Activated T-helper 1 cell treated with anti-CD3 and anti-CD28 coated beads, Interleukin-12 subunit alpha, Interleukin-12 subunit beta, Interleukin-2, Interleukin-4 antibody, amounts not matched to agents 30 ng/mL and 10 ng/mL and 1 ng/mL, durations not matched to agents 14 hours and 24 hours and 36 hours (primary cell): ENCODE data around the gene LAGE3. TPM values are rescaled to one million over a fixed set of nuclear protein-coding genes. Genes with fewer than 3 reads are reported as not detected.
A peak's percentile ranks its signal among the peaks of the same experiment; 100 is the strongest.

Experiments used
- DNase-seq: peaks from one replicate; pipeline ENCODE4 v3.0.0; 2021; ENCODE audit warnings: low spot score
- H3K27ac Mint-ChIP-seq: one replicate; pipeline ENCODE4 v1.8.0; 2021; ENCODE audit warnings: mild to moderate bottlenecking, mixed read lengths
- H3K27me3 Mint-ChIP-seq: one replicate; pipeline ENCODE4 v1.8.0; 2022; ENCODE audit warnings: mild to moderate bottlenecking, moderate library complexity, mixed read lengths; ENCODE audit not compliant: insufficient read depth
- H3K36me3 Mint-ChIP-seq: one replicate; pipeline ENCODE4 v1.8.0; 2021; ENCODE audit warnings: low read depth, mixed read lengths
- H3K4me1 Mint-ChIP-seq: one replicate; pipeline ENCODE4 v1.8.0; 2021; ENCODE audit warnings: low read depth, mixed read lengths
- H3K4me3 Mint-ChIP-seq: one replicate; pipeline ENCODE4 v1.8.0; 2021; ENCODE audit warnings: mild to moderate bottlenecking, moderate library complexity, mixed read lengths
- H3K9me3 Mint-ChIP-seq: one replicate; pipeline ENCODE4 v1.8.0; 2021; ENCODE audit warnings: mixed read lengths
- intact Hi-C: fragments of 100-400 bp; cut with micrococcal nuclease; formaldehyde crosslinking; loops from one replicate; pipeline ENCODE4 v1.15.1; 2024
- total RNA-seq: library from RNA; stranded (reverse); gene quantifications from 2 replicates; pipeline ENCODE4 v1.2.3, GENCODE V29; 2022

Gene LAGE3
- total RNA-seq, 1 donor from 2014 or later, result 60.3 TPM

- Mint-ChIP-seq H3K36me3 (no peaks in the 10 kb centered on the region), H3K4me1 (no peaks in the 10 kb centered on the region), H3K27me3 (no peaks in the 10 kb centered on the region), H3K9me3 (no peaks in the 10 kb centered on the region), H3K27ac (no peak overlapping the region), H3K4me3 (no peak overlapping the region)
- intact Hi-C loops, result no loop called here
- DNase-seq, result no peak
Observed at GRCh38 chrX:154468217-154468616, 10.9 kb downstream of the LAGE3 start.

- Mint-ChIP-seq H3K36me3 (no peaks in the 10 kb centered on the region), H3K4me3 (no peak overlapping the region), H3K27me3 (no peaks in the 10 kb centered on the region), H3K9me3 (no peaks in the 10 kb centered on the region), H3K4me1 (no peaks in the 10 kb centered on the region), H3K27ac (no peak overlapping the region)
- intact Hi-C loops, result no loop called here
- no peak for DNase-seq
Observed at GRCh38 chrX:154467556-154467955, 11.5 kb downstream of the LAGE3 start.

GRCh38 chrX:154466907-154467306 is 12.2 kb downstream of the LAGE3 start:
- Mint-ChIP-seq H3K4me1 (no peaks in the 10 kb centered on the region), H3K4me3 (no peak overlapping the region), H3K9me3 (no peaks in the 10 kb centered on the region), H3K36me3 (no peaks in the 10 kb centered on the region), H3K27ac (no peak overlapping the region), H3K27me3 (no peaks in the 10 kb centered on the region)
- intact Hi-C loops, result no loop called here
- no peak for DNase-seq

- no peaks in the 10 kb centered on the region for H3K9me3 Mint-ChIP-seq
- no peaks in the 10 kb centered on the region for H3K27me3 Mint-ChIP-seq
- intact Hi-C loops, result no loop called here
- H3K4me3 Mint-ChIP-seq, result no peak overlapping the region
- H3K36me3 Mint-ChIP-seq, result peaks cover 2% of the 10 kb centered on the region
- no peak for DNase-seq
- H3K27ac Mint-ChIP-seq, result no peak overlapping the region
- H3K4me1 Mint-ChIP-seq, result no peaks in the 10 kb centered on the region
Observed at GRCh38 chrX:154466036-154466435, 13.0 kb downstream of the LAGE3 start.

DNA sequence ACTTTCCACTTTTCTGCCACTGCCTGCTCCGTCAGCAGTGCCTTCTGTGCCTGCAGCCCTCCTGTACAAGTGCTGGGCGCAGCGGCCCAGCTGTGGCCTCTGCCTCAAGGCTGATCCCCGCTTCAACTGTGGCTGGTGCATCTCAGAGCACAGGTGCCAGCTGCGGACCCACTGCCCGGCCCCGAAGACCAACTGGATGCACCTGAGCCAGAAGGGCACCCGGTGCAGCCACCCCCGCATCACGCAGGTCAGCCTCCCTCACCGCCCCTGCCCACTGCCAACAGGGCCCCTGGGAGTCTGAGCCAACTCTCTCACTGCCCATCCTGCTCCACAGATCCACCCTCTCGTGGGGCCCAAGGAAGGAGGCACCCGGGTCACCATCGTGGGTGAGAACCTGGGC is 13.5 kb downstream of the LAGE3 start:
- H3K4me3 Mint-ChIP-seq, result no peak overlapping the region
- H3K27ac Mint-ChIP-seq, result no peak overlapping the region
- no peaks in the 10 kb centered on the region for H3K27me3 Mint-ChIP-seq
- no peaks in the 10 kb centered on the region for H3K4me1 Mint-ChIP-seq
- H3K9me3 Mint-ChIP-seq, result no peaks in the 10 kb centered on the region
- no peak for DNase-seq
- intact Hi-C loops, result no loop called here
- peaks cover 2% of the 10 kb centered on the region for H3K36me3 Mint-ChIP-seq

DNA sequence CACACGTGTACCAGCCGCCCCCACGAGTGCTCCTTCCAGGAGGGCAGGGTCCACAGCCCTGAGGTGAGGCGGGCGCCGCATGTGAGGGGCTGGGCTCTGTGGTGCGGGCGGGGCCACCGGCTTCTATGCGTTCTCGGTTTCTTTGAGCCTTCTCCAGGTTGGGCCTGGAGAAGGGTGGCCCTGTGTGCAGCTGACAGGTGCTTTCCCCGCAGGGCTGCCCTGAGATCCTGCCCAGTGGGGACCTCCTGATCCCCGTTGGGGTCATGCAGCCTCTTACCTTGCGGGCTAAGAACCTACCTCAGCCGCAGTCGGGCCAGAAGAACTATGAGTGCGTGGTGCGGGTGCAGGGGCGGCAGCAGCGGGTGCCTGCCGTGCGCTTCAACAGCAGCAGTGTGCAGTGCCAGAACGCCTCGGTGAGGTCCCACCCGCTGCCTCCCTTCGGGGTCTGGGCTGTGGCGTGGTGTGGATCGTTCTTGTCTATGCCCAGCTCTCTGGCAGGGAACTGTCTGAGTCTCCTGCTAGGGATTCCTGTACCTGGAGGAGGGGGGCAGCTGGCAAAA is 14.2 kb downstream of the LAGE3 start:
- Mint-ChIP-seq H3K27ac (no peak overlapping the region), H3K9me3 (no peaks in the 10 kb centered on the region), H3K36me3 (peaks cover 2% of the 10 kb centered on the region), H3K27me3 (no peaks in the 10 kb centered on the region), H3K4me3 (no peak overlapping the region), H3K4me1 (no peaks in the 10 kb centered on the region)
- no peak for DNase-seq
- intact Hi-C loops, result no loop called here

DNA sequence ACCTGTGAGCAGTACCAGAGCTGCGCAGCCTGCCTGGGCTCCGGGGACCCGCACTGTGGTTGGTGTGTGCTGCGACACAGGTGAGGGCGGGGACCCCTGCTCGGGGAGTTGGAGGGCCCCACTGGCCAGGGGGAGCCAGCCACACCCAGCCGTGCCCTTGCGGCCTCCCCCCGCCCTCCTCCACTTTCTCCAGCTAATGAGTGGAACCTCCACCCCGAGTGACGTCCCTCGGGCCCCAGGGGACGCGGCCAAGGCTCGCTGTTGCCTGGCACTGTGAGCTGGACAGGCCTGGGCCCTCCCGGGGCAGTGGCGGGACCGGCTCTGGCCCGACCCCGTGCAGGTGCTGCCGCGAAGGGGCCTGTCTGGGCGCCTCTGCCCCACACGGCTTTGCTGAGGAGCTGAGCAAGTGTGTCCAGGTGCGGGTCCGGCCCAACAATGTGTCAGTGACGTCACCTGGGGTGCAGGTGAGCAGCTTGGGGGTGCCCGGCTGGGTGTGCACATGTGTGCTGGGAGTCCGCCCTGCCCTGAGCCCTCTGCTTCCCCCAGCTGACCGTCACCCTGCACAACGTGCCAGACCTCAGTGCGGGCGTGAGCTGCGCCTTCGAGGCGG is 15.4 kb downstream of the LAGE3 start:
- intact Hi-C loops, result no loop called here
- Mint-ChIP-seq H3K4me3 (no peak overlapping the region), H3K36me3 (peaks cover 2% of the 10 kb centered on the region), H3K27me3 (no peaks in the 10 kb centered on the region), H3K9me3 (no peaks in the 10 kb centered on the region), H3K4me1 (no peaks in the 10 kb centered on the region), H3K27ac (no peak overlapping the region)
- no peak for DNase-seq

DNA sequence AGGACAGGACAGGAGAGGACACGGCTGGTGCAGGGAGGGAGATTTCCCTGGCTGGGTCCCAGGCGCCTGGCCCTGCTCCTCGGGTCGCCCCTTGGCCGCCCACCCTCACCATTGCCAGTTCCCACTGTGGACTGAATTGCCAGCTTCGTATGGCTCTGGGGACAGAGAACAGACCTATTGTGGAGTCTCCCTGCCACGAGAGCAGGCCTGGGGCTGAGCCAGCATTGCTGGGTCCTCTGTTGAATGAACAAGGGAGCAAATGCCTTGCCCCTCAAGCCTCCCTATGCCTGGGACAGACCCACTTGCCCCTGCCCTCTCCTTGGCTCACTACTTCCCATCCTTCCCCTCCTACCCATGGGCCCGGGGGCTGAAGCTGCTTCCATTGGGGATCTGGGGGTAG is 16.7 kb downstream of the LAGE3 start:
- H3K4me3 Mint-ChIP-seq, result no peak overlapping the region
- H3K27ac Mint-ChIP-seq, result no peak overlapping the region
- H3K4me1 Mint-ChIP-seq, result peaks cover 2% of the 10 kb centered on the region
- intact Hi-C loops, result no loop called here
- peaks cover 2% of the 10 kb centered on the region for H3K36me3 Mint-ChIP-seq
- H3K27me3 Mint-ChIP-seq, result no peaks in the 10 kb centered on the region
- no peaks in the 10 kb centered on the region for H3K9me3 Mint-ChIP-seq
- DNase-seq, result no peak

- intact Hi-C loops, result no loop called here
- Mint-ChIP-seq H3K4me3 (peak overlapping the region; percentile 83), H3K4me1 (peaks cover 5% of the 10 kb centered on the region), H3K27me3 (no peaks in the 10 kb centered on the region), H3K36me3 (peaks cover 2% of the 10 kb centered on the region), H3K9me3 (no peaks in the 10 kb centered on the region), H3K27ac (no peak overlapping the region)
- DNase-seq, result no peak
Observed at GRCh38 chrX:154460326-154460725, 18.8 kb downstream of the LAGE3 start.

DNA sequence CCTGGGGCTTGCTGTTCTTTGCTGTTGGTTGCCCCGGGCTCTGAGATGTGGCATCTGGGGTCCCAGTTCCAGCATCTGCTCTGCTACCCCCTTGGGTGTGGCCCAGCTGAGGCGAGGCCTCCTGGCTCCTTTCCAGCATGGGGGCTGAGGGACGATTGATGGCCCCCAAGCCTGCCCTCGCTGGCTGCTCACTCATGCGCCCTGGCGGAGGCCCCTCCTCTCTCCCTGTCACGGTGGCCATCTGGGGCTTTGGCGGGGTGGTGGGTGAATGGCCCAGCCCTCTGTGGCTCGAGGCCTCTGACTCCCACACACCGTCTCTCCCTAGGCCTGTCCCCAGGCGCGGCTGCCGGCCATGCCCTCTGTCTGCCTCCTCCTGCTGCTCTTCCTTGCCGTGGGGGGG is 19.2 kb downstream of the LAGE3 start:
- H3K36me3 Mint-ChIP-seq, result peaks cover 2% of the 10 kb centered on the region
- no peaks in the 10 kb centered on the region for H3K27me3 Mint-ChIP-seq
- intact Hi-C loops, result no loop called here
- no peak for DNase-seq
- no peaks in the 10 kb centered on the region for H3K9me3 Mint-ChIP-seq
- peaks cover 5% of the 10 kb centered on the region for H3K4me1 Mint-ChIP-seq
- H3K27ac Mint-ChIP-seq, result no peak overlapping the region
- H3K4me3 Mint-ChIP-seq, result peak overlapping the region; percentile 83

DNA sequence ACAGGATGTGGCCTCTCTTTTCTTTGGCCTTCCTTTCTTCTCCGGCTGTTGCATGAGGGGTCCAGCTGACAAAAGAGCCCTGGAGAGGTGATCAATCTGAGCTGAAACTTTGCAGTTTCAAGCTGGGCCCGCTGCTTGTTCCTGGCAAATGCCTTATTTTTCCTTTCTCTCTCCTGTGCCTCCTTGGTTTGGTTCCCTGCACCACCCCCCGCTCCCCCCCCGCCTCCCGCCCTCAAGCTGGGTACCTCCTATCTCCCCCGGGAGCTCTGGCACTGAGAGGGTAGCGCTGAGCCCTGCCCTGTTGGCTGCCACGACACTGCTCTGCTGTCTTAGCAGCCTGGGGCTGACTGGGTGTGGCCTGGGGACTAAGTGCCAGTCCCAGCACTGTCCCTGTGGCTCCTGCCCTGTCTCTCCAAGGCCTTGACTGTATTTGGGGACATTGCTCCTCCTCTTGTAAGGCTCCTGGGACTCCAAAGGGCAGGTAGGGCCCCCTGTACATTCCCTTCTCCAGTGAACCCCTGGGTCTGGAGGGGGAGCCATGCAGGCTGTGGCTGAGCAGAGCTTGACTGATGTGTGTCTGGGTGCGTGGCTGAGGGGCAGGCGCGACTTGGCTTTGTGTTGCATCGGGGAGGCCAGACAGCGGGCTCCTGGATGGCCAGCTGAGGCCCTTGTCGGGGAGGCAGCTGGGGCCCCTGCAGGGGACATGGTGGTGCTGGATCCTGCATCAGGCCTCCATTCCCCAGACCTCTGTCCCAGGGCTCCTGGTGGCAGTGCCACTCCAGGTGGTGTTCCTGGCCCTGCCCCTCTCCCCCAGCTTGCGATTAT is 19.9 kb downstream of the LAGE3 start:
- H3K36me3 Mint-ChIP-seq, result peaks cover 7% of the 10 kb centered on the region
- H3K27ac Mint-ChIP-seq, result peak overlapping the region; percentile 48
- H3K27me3 Mint-ChIP-seq, result no peaks in the 10 kb centered on the region
- H3K4me1 Mint-ChIP-seq, result peaks cover 5% of the 10 kb centered on the region
- H3K4me3 Mint-ChIP-seq, result peak overlapping the region; percentile 83
- no peaks in the 10 kb centered on the region for H3K9me3 Mint-ChIP-seq
- intact Hi-C loops, result no loop called here
- DNase-seq, result no peak

- peaks cover 5% of the 10 kb centered on the region for H3K4me1 Mint-ChIP-seq
- H3K36me3 Mint-ChIP-seq, result peaks cover 9% of the 10 kb centered on the region
- intact Hi-C loops, result no loop called here
- H3K27ac Mint-ChIP-seq, result peak within 1 kb of the TSS; percentile 94
- no peaks in the 10 kb centered on the region for H3K9me3 Mint-ChIP-seq
- peak within 1 kb of the TSS; percentile 96 for H3K4me3 Mint-ChIP-seq
- no peaks in the 10 kb centered on the region for H3K27me3 Mint-ChIP-seq
- peak; percentile 38 for DNase-seq
Observed at GRCh38 chrX:154458116-154458953, 20.7 kb downstream of the LAGE3 start, which contains the start of gene PLXNA3. Gene PLXNA3 (plus strand): TSS chrX:154458281. CDS start chrX:154460184, 1,903 bp downstream.
